ENCODE data around the gene GTF2F2.

DNA sequence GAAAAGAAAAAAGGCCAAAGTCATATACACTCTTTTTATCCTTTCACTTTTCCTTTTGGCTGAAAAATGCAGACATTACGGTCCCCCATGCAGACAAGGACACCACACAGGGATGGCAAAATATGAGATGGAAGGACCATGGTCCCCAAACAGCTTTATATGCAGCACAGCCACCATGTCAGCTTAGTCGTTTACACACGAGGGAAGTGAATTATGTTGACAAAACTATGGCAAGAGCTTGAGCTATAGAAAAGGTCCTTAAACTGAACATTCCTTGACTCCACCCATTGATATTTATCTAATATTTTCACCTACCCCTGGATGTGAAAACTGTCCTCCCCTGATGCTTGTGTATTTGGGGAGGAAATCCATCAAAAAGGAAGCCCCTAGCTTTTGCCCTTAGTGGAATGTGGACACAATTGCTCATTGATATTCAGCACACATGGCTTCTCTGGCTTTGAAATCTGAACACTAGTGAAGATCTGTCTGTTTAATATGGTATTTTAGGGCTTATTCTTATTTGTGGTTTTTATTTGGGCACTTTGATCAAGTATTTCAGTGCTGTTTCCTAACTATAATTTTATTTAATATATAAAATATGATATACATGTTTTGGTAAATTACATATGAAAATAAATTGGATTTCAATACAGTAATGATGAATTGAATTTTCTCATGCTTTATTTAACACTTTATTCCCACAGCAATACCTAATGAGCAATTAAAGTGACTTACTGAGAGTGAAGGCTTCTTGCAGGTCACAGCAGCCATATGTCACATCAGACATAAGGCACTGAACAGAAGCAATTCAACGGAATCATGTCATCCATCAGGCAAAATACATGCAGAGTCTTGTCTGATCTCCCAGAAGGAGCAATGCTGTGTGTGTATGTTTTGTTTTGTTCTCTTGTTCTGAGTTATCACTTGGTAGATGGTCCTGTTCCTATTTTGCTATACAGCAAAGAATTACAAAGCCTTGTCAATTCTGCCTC lies 6.8 kb upstream of the GTF2F2 start:
- TF ChIP-seq, protein P1, sequence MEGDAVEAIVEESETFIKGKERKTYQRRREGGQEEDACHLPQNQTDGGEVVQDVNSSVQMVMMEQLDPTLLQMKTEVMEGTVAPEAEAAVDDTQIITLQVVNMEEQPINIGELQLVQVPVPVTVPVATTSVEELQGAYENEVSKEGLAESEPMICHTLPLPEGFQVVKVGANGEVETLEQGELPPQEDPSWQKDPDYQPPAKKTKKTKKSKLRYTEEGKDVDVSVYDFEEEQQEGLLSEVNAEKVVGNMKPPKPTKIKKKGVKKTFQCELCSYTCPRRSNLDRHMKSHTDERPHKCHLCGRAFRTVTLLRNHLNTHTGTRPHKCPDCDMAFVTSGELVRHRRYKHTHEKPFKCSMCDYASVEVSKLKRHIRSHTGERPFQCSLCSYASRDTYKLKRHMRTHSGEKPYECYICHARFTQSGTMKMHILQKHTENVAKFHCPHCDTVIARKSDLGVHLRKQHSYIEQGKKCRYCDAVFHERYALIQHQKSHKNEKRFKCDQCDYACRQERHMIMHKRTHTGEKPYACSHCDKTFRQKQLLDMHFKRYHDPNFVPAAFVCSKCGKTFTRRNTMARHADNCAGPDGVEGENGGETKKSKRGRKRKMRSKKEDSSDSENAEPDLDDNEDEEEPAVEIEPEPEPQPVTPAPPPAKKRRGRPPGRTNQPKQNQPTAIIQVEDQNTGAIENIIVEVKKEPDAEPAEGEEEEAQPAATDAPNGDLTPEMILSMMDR (IDR thresholded peaks at IDR 0.05 in 4 of 5, conservative IDR thresholded peaks at IDR 0.05 in 1 of 5) = no peak
- TF ChIP-seq POLR2A (IDR thresholded peaks at IDR 0.05) = no peak
